IMR-90 (cell line): ENCODE results near the gene USP6NL. TPM values are rescaled to one million over a fixed set of nuclear protein-coding genes. Genes with fewer than 3 reads are reported as not detected.

Source experiments
- ATAC-seq: fragments of 200-7000 bp; cut with Tn5 transposase; 2 replicates; pipeline ENCODE4 v1.9.1; 2020; ENCODE audit warnings: low read depth, mild to moderate bottlenecking, moderate library complexity
- BruUV-seq: library from RNA; stranded (reverse); fragments of 400-500 nt; replicated peaks from 2 replicates; lab custom pipeline; 2021; lab: Mats Ljungman, UMichigan
- CTCF ChIA-PET: fragments of 300-600 bp; formaldehyde crosslinking; extraction: SDS; loops from one replicate; lab custom pipeline; 2021; ENCODE audit warnings: antibody characterized with exemption; lab: Yijun Ruan, JAX
- POLR2A ChIA-PET: fragments of 300-600 bp; sonication (Branson Sonifier 250); formaldehyde crosslinking; loops from one replicate; lab custom pipeline; 2022; ENCODE audit warnings: antibody characterized with exemption; ENCODE audit not compliant: unreplicated experiment; lab: Charles Lee
- DNase-seq: peaks from one replicate; pipeline ENCODE4 v3.0.0; 2013
- H2AFZ ChIP-seq: replicated peaks from 2 replicates; pipeline ENCODE3; 2013; ENCODE audit warnings: low read length, mild to moderate bottlenecking; ENCODE audit not compliant: poor library complexity
- H2AK5ac ChIP-seq: 2 replicates; pipeline ENCODE4 v1.6.1; 2013; ENCODE audit warnings: low read depth, low read length, inconsistent platforms
- H2AK9ac ChIP-seq: replicated peaks from 2 replicates; pipeline ENCODE3; 2013; ENCODE audit warnings: mild to moderate bottlenecking, low read depth, low read length, moderate library complexity; ENCODE audit not compliant: poor library complexity
- H2BK120ac ChIP-seq: 2 replicates; pipeline ENCODE4 v1.6.1; 2013; ENCODE audit warnings: low read depth, low read length, inconsistent platforms
- H2BK15ac ChIP-seq: 3 replicates; pipeline ENCODE4 v1.6.1; 2013; ENCODE audit warnings: low read depth, low read length, inconsistent platforms
- H2BK20ac ChIP-seq: 2 replicates; pipeline ENCODE4 v1.6.1; 2013; ENCODE audit warnings: low read depth, mild to moderate bottlenecking, inconsistent platforms, low read length, moderate library complexity
- H2BK5ac ChIP-seq: 2 replicates; pipeline ENCODE4 v1.6.1; 2013; ENCODE audit warnings: mild to moderate bottlenecking, low read depth, low read length, inconsistent platforms; ENCODE audit not compliant: poor library complexity, severe bottlenecking
- H3K14ac ChIP-seq: replicated peaks from 2 replicates; pipeline ENCODE4 v1.6.1; 2013; ENCODE audit warnings: low read depth, low read length, inconsistent platforms
- H3K18ac ChIP-seq: 2 replicates; pipeline ENCODE4 v1.6.1; 2013; ENCODE audit warnings: low read depth, low read length, control low read depth
- H3K23ac ChIP-seq: 2 replicates; pipeline ENCODE4 v1.6.1; 2013; ENCODE audit warnings: low read depth, low read length, inconsistent platforms
- H3K27ac ChIP-seq: 2 replicates; pipeline ENCODE4 v1.5.1; 2013; ENCODE audit warnings: mild to moderate bottlenecking, control low read depth, low read length; ENCODE audit not compliant: insufficient read depth
- H3K27me3 ChIP-seq: 2 replicates; pipeline ENCODE4 v1.6.1; 2013; ENCODE audit warnings: low read length; ENCODE audit not compliant: control insufficient read depth, insufficient read depth
- H3K36me3 ChIP-seq: 2 replicates; pipeline ENCODE4 v1.6.1; 2013; ENCODE audit warnings: low read length, mixed read lengths; ENCODE audit not compliant: control insufficient read depth, insufficient read depth
- H3K4ac ChIP-seq: 2 replicates; pipeline ENCODE4 v1.6.1; 2013; ENCODE audit warnings: low read depth, low read length, inconsistent platforms
- H3K4me1 ChIP-seq: 2 replicates; pipeline ENCODE4 v1.6.1; 2013; ENCODE audit warnings: low read length, mixed read lengths; ENCODE audit not compliant: control insufficient read depth, insufficient read depth
- H3K4me2 ChIP-seq: 2 replicates; pipeline ENCODE4 v1.6.1; 2013; ENCODE audit warnings: low read depth, mild to moderate bottlenecking, control low read depth, low read length, moderate library complexity
- H3K4me3 ChIP-seq: 2 replicates; pipeline ENCODE4 v1.5.1; 2013; ENCODE audit warnings: low read depth, mild to moderate bottlenecking, control low read depth, low read length, moderate library complexity; ENCODE audit not compliant: insufficient read depth
- H3K56ac ChIP-seq: 2 replicates; pipeline ENCODE4 v1.6.1; 2013; ENCODE audit warnings: low read length, inconsistent platforms; ENCODE audit not compliant: insufficient read depth; ENCODE audit errors: extremely low read depth
- H3K79me1 ChIP-seq, 2 experiments: 2 replicates each; pipeline ENCODE4 v1.6.1; 2013; ENCODE audit warnings: low read length in 2 of 2, inconsistent platforms in 1 of 2, low read depth in 1 of 2
- H3K9ac ChIP-seq: 2 replicates; pipeline ENCODE4 v1.6.1; 2013; ENCODE audit warnings: low read depth, low read length, control low read depth
- H3K9me1 ChIP-seq: 2 replicates; pipeline ENCODE4 v1.6.1; 2013; ENCODE audit warnings: low read length, inconsistent platforms; ENCODE audit not compliant: insufficient read depth
- H3K9me3 ChIP-seq: 2 replicates; pipeline ENCODE4 v1.6.1; 2013; ENCODE audit warnings: low read length; ENCODE audit not compliant: control insufficient read depth, insufficient read depth
- H4K20me1 ChIP-seq: 2 replicates; pipeline ENCODE4 v1.6.1; 2013; ENCODE audit warnings: low read length, inconsistent platforms; ENCODE audit not compliant: insufficient read depth
- H4K5ac ChIP-seq: 2 replicates; pipeline ENCODE4 v1.6.1; 2013; ENCODE audit warnings: mild to moderate bottlenecking, low read depth, low read length, control low read depth
- H4K8ac ChIP-seq, 2 experiments: 2 replicates each; pipeline ENCODE4 v1.6.1; 2013; ENCODE audit warnings: low read depth in 2 of 2, low read length in 2 of 2, control low read depth in 1 of 2, inconsistent platforms in 1 of 2
- H4K91ac ChIP-seq: 2 replicates; pipeline ENCODE4 v1.6.1; 2013; ENCODE audit warnings: low read depth, low read length, inconsistent platforms; ENCODE audit not compliant: insufficient read depth
- BHLHE40 ChIP-seq: fragments of 150-350 bp; IDR thresholded peaks from 2 replicates; pipeline ENCODE4 v1.6.1; 2016; ENCODE audit warnings: mild to moderate bottlenecking, low read depth, low read length
- CHD1 ChIP-seq: IDR thresholded peaks from 2 replicates; pipeline ENCODE4 v1.6.1; 2012; ENCODE audit warnings: low read depth, low read length, improper control_type of control experiment
- MAZ ChIP-seq: IDR thresholded peaks from 2 replicates; pipeline ENCODE4 v1.6.1; 2012; ENCODE audit warnings: low read depth, mild to moderate bottlenecking, low read length, improper control_type of control experiment, moderate library complexity, borderline replicate concordance
- MXI1 ChIP-seq: IDR thresholded peaks from 2 replicates; pipeline ENCODE4 v1.6.1; 2012; ENCODE audit warnings: low read depth, mild to moderate bottlenecking, low read length, moderate library complexity, borderline replicate concordance
- POLR2A ChIP-seq: IDR thresholded peaks from 2 replicates; pipeline ENCODE4 v1.6.1; 2012; ENCODE audit warnings: mild to moderate bottlenecking, low read depth, low read length
- RFX5 ChIP-seq: IDR thresholded peaks from 2 replicates; pipeline ENCODE4 v1.8.0; 2012; ENCODE audit warnings: low read depth, mild to moderate bottlenecking, low read length, moderate library complexity
- SMC3 ChIP-seq: fragments of 150-350 bp; IDR thresholded peaks from 2 replicates; pipeline ENCODE4 v1.6.1; 2016; ENCODE audit warnings: low read depth, mild to moderate bottlenecking, antibody characterized with exemption, low read length, moderate library complexity
- dilution Hi-C: fragments of 300-500 bp; cut with HindIII; formaldehyde crosslinking; loops from one replicate; pipeline ENCODE4 v1.14.3; 2018; ENCODE audit warnings: low sequenced_read_pairs; ENCODE audit not compliant: unreplicated experiment
- in situ Hi-C: fragments of 300-500 bp; cut with MboI; formaldehyde crosslinking; loops from 3 replicates; pipeline ENCODE4 v1.14.3; 2019; ENCODE audit warnings: low sequenced_read_pairs, inconsistent platforms, mixed read lengths
- intact Hi-C: fragments of 100-400 bp; cut with micrococcal nuclease; formaldehyde crosslinking; loops from 2 replicates; pipeline ENCODE4 v1.10.0; 2022
- polyA plus RNA-seq, 3 experiments: library from polyadenylated mRNA; depleted of rRNA; stranded (reverse); fragments of >200 nt; gene quantifications; 2 replicates each; pipeline ENCODE4 v1.2.3, GENCODE V29; 2012; ENCODE audit warnings: low replicate concordance in 1 of 3
- total RNA-seq: library from RNA; depleted of rRNA; stranded (reverse); fragments of >200 nt; gene quantifications from 2 replicates; pipeline ENCODE4 v1.2.3, GENCODE V29; 2012
- TF ChIP-seq, protein P1 (sequence below): fragments of 150-350 bp; IDR thresholded peaks from 2 replicates; pipeline ENCODE4 v1.6.1; 2017; ENCODE audit warnings: mild to moderate bottlenecking, antibody characterized with exemption, low read length, low read depth
- TF ChIP-seq, protein P2 (sequence below): conservative IDR thresholded peaks from 2 replicates; pipeline ENCODE4 v1.5.1; 2012; ENCODE audit warnings: mild to moderate bottlenecking, low read depth, low read length, improper control_type of control experiment
- TF ChIP-seq, protein P3 (sequence below): fragments of 150-350 bp; IDR thresholded peaks from 2 replicates; pipeline ENCODE4 v1.6.1; 2016; ENCODE audit warnings: low read depth, mild to moderate bottlenecking, low read length, moderate library complexity, borderline replicate concordance

The USP6NL gene
- total and polyA plus RNA-seq, 2 of the 4 experiments (the other 2 are of a cell fraction), result 7.8 to 9.1 TPM

DNA sequence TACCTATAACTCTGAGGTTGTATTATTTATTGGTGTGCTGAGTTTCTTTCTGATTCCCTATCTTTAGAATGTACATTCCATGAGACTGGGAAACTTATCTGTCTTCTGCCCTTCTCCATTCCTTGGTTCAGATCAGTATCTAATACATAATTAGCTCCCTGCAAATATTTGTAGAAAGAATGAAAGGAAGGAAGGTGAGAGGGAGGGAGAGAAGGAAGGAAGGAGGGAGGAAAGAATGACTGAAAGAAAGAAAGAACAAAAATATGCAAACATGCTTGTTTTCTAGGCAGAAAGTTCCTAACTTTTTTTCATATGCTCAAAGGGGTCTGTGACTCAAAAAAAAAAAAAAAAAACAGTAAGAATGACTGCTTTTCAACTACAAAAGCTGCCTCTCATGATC, 3.9 kb upstream of the USP6NL start:
- Histone ChIP-seq H2AK9ac (no peak overlapping the region), H4K20me1 (no peaks in the 10 kb centered on the region), H3K14ac (no peak overlapping the region), H3K23ac (no peak overlapping the region), H2BK15ac (no peak overlapping the region), H3K4me3 (no peak overlapping the region), H3K27ac (no peak overlapping the region), H3K4ac (no peak overlapping the region), H2BK20ac (no peak overlapping the region), H3K4me1 (no peaks in the 10 kb centered on the region), H3K18ac (no peak overlapping the region), H2AK5ac (no peak overlapping the region), H2BK5ac (no peak overlapping the region), H3K4me2 (no peak overlapping the region), H3K36me3 (no peaks in the 10 kb centered on the region), H3K79me1 (peaks cover 0 to 5% of the 10 kb centered on the region in 2 experiments; a peak in 1 of 4 replicates), H3K9me3 (no peaks in the 10 kb centered on the region), H4K8ac (no peak overlapping the region), H2AFZ (no peak overlapping the region), H2BK120ac (no peak overlapping the region), H3K27me3 (no peaks in the 10 kb centered on the region), H4K5ac (no peak overlapping the region), H3K9me1 (no peaks in the 10 kb centered on the region), H3K56ac (no peak overlapping the region), H3K9ac (no peak overlapping the region), H4K91ac (no peak overlapping the region)
- DNase-seq, result no peak
- ChIA-PET POLR2A (interaction anchor here (0.6 kb wide), 1 partner anchor 15 kb away, joined by 17 read pairs; no protein-coding TSS in a partner anchor), CTCF (no interaction called here)
- ATAC-seq, result no peak
- dilution Hi-C loops (no loop called here), intact Hi-C loops (no loop called here), in situ Hi-C loops (no loop called here)
- TF ChIP-seq, protein P1, sequence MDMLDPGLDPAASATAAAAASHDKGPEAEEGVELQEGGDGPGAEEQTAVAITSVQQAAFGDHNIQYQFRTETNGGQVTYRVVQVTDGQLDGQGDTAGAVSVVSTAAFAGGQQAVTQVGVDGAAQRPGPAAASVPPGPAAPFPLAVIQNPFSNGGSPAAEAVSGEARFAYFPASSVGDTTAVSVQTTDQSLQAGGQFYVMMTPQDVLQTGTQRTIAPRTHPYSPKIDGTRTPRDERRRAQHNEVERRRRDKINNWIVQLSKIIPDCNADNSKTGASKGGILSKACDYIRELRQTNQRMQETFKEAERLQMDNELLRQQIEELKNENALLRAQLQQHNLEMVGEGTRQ, result no peak
- TF ChIP-seq BHLHE40, result no peak
- no peak for TF ChIP-seq SMC3
- TF ChIP-seq RFX5, result no peak
- TF ChIP-seq MXI1, result no peak
- TF ChIP-seq CHD1, result no peak
- TF ChIP-seq, protein P2, sequence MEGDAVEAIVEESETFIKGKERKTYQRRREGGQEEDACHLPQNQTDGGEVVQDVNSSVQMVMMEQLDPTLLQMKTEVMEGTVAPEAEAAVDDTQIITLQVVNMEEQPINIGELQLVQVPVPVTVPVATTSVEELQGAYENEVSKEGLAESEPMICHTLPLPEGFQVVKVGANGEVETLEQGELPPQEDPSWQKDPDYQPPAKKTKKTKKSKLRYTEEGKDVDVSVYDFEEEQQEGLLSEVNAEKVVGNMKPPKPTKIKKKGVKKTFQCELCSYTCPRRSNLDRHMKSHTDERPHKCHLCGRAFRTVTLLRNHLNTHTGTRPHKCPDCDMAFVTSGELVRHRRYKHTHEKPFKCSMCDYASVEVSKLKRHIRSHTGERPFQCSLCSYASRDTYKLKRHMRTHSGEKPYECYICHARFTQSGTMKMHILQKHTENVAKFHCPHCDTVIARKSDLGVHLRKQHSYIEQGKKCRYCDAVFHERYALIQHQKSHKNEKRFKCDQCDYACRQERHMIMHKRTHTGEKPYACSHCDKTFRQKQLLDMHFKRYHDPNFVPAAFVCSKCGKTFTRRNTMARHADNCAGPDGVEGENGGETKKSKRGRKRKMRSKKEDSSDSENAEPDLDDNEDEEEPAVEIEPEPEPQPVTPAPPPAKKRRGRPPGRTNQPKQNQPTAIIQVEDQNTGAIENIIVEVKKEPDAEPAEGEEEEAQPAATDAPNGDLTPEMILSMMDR, result no peak
- TF ChIP-seq, protein P3, sequence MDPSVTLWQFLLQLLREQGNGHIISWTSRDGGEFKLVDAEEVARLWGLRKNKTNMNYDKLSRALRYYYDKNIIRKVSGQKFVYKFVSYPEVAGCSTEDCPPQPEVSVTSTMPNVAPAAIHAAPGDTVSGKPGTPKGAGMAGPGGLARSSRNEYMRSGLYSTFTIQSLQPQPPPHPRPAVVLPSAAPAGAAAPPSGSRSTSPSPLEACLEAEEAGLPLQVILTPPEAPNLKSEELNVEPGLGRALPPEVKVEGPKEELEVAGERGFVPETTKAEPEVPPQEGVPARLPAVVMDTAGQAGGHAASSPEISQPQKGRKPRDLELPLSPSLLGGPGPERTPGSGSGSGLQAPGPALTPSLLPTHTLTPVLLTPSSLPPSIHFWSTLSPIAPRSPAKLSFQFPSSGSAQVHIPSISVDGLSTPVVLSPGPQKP, result no peak
- TF ChIP-seq MAZ, result no peak
- no peak for TF ChIP-seq POLR2A
- BruUV-seq, result no TSS peak
